BE2C (cell line): ENCODE data around the gene ATXN7.

Experiments used
- DNase-seq: peaks from one replicate; pipeline ENCODE4 v3.0.0-alpha.2; 2020
- H3K27me3 ChIP-seq: fragments of 250-450 bp; sonication (Bioruptor Pico); 2 replicates; pipeline ENCODE4 v1.5.1; 2020; ENCODE audit warnings: mild to moderate bottlenecking
- H3K36me3 ChIP-seq: fragments of 250-450 bp; sonication (Bioruptor Pico); 2 replicates; pipeline ENCODE4 v1.5.1; 2020; ENCODE audit warnings: mild to moderate bottlenecking
- H3K4me1 ChIP-seq: fragments of 250-450 bp; sonication (Bioruptor Pico); 2 replicates; pipeline ENCODE4 v1.5.1; 2020
- H3K4me3 ChIP-seq: 2 replicates; pipeline ENCODE4 v1.5.1; 2011; ENCODE audit warnings: low read depth, low read length
- H3K9me3 ChIP-seq: fragments of 250-450 bp; sonication (Bioruptor Pico); 2 replicates; pipeline ENCODE4 v1.5.1; 2020
- TF ChIP-seq, protein P1 (sequence below): IDR thresholded peaks from 2 replicates; pipeline ENCODE4 v1.5.1; 2012; ENCODE audit warnings: mild to moderate bottlenecking, low read depth, low read length

The ATXN7 gene

DNA sequence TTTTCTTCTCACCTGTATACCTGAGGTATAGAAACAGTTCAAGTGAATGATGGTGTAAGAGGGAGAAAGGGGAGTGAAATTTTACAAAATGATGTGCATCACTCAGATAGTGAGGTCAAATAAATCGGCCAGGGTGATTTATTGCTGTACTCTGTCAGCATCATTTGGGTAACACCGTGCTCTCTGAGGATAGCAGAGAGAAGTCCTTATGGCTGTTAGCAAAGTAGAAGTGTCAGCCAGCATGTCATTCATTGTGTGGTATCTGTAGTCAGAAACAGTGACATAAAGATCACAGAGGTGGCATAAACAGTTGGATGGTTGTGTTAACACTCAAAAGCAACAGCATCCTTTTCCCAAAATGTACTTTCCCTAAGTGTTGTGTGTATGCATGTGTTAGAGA, 106.2 kb downstream of the ATXN7 start:
- Histone ChIP-seq H3K4me3 (no peak overlapping the region), H3K4me1 (peaks cover 19% of the 10 kb centered on the region; the same call in 1 of the 2 replicates), H3K36me3 (no peaks in the 10 kb centered on the region), H3K27me3 (no peaks in the 10 kb centered on the region), H3K9me3 (no peaks in the 10 kb centered on the region)
- TF ChIP-seq, protein P1, sequence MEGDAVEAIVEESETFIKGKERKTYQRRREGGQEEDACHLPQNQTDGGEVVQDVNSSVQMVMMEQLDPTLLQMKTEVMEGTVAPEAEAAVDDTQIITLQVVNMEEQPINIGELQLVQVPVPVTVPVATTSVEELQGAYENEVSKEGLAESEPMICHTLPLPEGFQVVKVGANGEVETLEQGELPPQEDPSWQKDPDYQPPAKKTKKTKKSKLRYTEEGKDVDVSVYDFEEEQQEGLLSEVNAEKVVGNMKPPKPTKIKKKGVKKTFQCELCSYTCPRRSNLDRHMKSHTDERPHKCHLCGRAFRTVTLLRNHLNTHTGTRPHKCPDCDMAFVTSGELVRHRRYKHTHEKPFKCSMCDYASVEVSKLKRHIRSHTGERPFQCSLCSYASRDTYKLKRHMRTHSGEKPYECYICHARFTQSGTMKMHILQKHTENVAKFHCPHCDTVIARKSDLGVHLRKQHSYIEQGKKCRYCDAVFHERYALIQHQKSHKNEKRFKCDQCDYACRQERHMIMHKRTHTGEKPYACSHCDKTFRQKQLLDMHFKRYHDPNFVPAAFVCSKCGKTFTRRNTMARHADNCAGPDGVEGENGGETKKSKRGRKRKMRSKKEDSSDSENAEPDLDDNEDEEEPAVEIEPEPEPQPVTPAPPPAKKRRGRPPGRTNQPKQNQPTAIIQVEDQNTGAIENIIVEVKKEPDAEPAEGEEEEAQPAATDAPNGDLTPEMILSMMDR: no peak
- no peak for DNase-seq

DNA sequence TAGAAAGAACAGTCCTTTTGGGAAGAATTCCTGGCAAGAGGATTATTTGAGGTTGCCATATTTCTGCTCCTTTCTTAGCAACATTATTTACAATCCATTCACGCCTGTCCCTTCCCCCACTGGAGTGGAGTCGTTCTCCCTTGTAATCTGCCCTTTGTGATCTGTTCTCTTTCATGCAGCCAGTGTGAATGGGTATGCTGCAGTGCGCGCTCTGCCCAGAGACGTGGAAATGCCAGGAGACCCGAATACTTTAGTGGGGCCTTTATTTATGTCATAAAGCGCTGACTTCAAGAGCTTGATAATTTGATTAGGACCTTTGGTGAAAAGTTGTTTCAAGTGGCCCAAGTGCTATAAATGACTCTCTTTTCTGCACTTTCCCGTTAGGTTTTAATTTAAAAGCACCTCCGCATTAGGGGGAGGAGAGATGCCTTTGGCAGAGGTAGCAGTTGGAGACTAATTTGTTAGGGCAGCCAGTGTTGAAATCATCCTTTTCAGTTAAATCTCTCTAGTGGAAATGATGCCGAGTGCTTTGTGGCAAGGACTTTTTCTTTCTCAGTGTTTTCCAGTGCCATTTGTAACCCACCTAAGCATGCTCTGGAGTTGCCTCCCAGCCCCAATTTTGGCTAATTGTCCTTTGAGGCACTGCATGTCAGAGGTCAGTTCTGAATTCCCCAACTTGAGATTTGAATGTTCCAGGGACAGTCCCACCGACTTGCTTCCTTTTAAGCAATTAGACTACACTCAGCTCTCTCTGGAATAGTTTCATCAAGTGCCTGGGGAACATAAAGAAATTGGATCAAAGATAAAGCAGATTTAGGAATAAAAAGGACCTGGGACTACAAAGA, 107.2 kb downstream of the ATXN7 start:
- no peak for DNase-seq
- no peak overlapping the region for H3K4me3 ChIP-seq
- H3K36me3 ChIP-seq: no peaks in the 10 kb centered on the region
- no peaks in the 10 kb centered on the region for H3K27me3 ChIP-seq
- peaks cover 18% of the 10 kb centered on the region for H3K4me1 ChIP-seq
- TF ChIP-seq, protein P1: no peak
- no peaks in the 10 kb centered on the region for H3K9me3 ChIP-seq

DNA sequence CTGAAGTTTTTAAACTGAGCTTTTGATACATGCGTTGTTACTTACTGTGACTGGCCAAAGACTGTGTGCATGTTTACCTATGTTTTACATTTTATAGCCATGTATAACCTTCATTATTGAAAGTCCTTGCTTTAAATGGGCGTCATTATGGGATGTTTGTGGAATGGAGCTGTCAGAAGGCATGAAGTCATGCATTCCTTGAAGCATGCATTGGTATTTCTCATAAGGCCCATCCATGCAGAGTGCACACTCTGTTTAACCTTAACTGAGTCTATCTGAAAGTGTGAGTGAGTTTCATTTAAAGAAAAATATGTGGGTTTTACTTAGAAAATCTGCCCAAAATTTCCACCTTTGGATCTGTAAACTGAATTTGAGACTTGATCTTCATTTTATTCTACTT, 108.5 kb downstream of the ATXN7 start:
- no peaks in the 10 kb centered on the region for H3K36me3 ChIP-seq
- peaks cover 19% of the 10 kb centered on the region for H3K4me1 ChIP-seq
- DNase-seq: no peak
- no peaks in the 10 kb centered on the region for H3K27me3 ChIP-seq
- H3K4me3 ChIP-seq: no peak overlapping the region
- TF ChIP-seq, protein P1: no peak
- no peaks in the 10 kb centered on the region for H3K9me3 ChIP-seq

DNA sequence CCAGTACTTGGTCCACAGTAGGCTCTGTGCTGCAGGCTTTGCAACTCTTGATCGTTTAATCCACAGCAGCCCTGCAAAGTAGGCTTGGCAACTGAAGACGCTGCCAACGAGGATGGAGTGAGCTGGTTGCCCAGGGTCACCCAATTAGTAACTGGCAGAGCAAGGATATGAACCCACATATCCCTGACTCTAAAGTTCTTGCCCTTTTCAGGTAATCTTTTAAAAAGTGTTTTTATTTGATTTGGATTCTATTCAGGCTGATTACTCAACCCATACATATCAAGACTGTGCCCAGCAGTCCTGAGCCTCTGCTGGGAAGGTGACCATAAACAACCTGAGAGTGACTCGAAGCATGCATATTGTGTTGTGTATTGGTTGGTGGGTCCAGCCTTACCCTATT, 109.3 kb downstream of the ATXN7 start:
- H3K9me3 ChIP-seq: no peaks in the 10 kb centered on the region
- no peaks in the 10 kb centered on the region for H3K36me3 ChIP-seq
- H3K4me3 ChIP-seq: no peak overlapping the region
- TF ChIP-seq, protein P1: no peak
- no peaks in the 10 kb centered on the region for H3K27me3 ChIP-seq
- H3K4me1 ChIP-seq: peaks cover 18% of the 10 kb centered on the region
- DNase-seq: no peak

DNA sequence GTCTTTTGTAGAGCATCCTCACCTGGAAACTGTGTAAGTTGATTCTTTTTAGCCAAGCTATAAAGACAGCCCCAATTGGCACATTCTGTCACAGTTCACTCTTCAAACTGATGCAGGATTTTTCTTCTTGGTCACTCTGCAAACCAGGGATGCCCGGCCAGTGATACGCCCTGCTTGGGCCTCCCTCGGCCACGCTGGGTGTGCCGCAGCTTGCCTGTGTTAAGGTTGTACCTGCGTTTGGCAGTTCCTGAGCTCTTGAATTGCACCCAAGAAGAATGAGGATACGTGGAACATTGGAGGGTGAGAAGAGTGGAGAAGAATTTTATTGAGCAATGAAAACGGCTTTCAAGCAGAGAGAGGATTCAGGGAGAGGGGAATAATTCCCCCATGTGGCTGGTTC, 109.7 kb downstream of the ATXN7 start:
- Histone ChIP-seq H3K4me1 (peaks cover 14% of the 10 kb centered on the region), H3K9me3 (no peaks in the 10 kb centered on the region)

DNA sequence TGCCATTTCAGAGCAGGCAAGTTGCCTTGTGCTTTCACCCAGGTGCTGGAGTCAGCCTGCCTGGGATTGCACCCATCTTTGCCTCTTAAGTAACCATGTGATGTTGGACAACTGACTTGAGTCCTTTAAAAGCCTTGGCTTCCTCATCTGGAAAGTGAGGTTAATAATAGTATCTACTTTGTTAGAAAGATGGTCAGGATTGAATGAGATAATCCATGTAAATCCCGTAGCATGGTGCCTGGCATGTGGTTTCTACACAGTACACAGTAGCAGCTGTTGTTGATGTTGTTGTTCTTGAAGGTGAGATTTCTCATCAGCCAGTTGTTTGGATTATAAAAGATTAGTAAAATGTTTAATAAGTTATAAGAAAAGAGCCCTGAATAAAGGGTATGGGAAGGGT, 110.8 kb downstream of the ATXN7 start:
- no peak overlapping the region for H3K4me3 ChIP-seq
- no peaks in the 10 kb centered on the region for H3K36me3 ChIP-seq
- peaks cover 10% of the 10 kb centered on the region for H3K4me1 ChIP-seq
- H3K9me3 ChIP-seq: no peaks in the 10 kb centered on the region
- H3K27me3 ChIP-seq: no peaks in the 10 kb centered on the region
- no peak for DNase-seq
- TF ChIP-seq, protein P1: no peak

More for the DNA sequence above, 109.7 kb downstream of the ATXN7 start:
- Histone ChIP-seq H3K27me3 (no peaks in the 10 kb centered on the region), H3K4me3 (no peak overlapping the region), H3K36me3 (no peaks in the 10 kb centered on the region)
- no peak for DNase-seq
- TF ChIP-seq, protein P1: no peak
